GM21717 (cell line): ENCODE results near the gene CAVIN2.

Experiments
- ATAC-seq: cut with Tn5 transposase; IDR thresholded peaks from one replicate; pipeline ENCODE4 v1.9.1; 2021; ENCODE audit warnings: mild to moderate bottlenecking, moderate library complexity; ENCODE audit not compliant: unreplicated experiment

Gene CAVIN2

GRCh38 chr2:191846515-191847476 lies at the start of gene CAVIN2:
Gene CAVIN2, minus strand, starts transcription at chr2:191847088. Its CDS starts 163 bp downstream, at chr2:191846925.
- ATAC-seq: no peak

GRCh38 chr2:191895743-191896142 lies 48.9 kb upstream of the CAVIN2 start:
- ATAC-seq: no peak

- ATAC-seq: no peak
Measured at GRCh38 chr2:191895195-191895594, 48.3 kb upstream of the CAVIN2 start.

- ATAC-seq: peak; percentile 57
Measured at GRCh38 chr2:191894681-191895147, 47.8 kb upstream of the CAVIN2 start.

- ATAC-seq: no peak
Measured at GRCh38 chr2:191892391-191892790, 45.5 kb upstream of the CAVIN2 start.

- no peak for ATAC-seq
Measured at GRCh38 chr2:191891656-191892055, 44.8 kb upstream of the CAVIN2 start.

GRCh38 chr2:191889931-191890330 lies 43.0 kb upstream of the CAVIN2 start:
- no peak for ATAC-seq

GRCh38 chr2:191888400-191889166 lies 41.7 kb upstream of the CAVIN2 start:
- ATAC-seq: no peak

- ATAC-seq: no peak
Measured at GRCh38 chr2:191885650-191886049, 38.8 kb upstream of the CAVIN2 start.

- no peak for ATAC-seq
Measured at GRCh38 chr2:191885098-191885497, 38.2 kb upstream of the CAVIN2 start.

- ATAC-seq: no peak
Measured at GRCh38 chr2:191881982-191882816, 35.3 kb upstream of the CAVIN2 start.

GRCh38 chr2:191878548-191879279 lies 31.8 kb upstream of the CAVIN2 start:
- no peak for ATAC-seq

GRCh38 chr2:191877875-191878274 lies 31.0 kb upstream of the CAVIN2 start:
- ATAC-seq: no peak

- ATAC-seq: no peak
Measured at GRCh38 chr2:191875859-191876258, 29.0 kb upstream of the CAVIN2 start.

GRCh38 chr2:191870744-191871143 lies 23.9 kb upstream of the CAVIN2 start:
- no peak for ATAC-seq

GRCh38 chr2:191869781-191870180 lies 22.9 kb upstream of the CAVIN2 start:
- no peak for ATAC-seq

GRCh38 chr2:191869178-191869577 lies 22.3 kb upstream of the CAVIN2 start:
- peak; percentile 73 for ATAC-seq

- ATAC-seq: no peak
Measured at GRCh38 chr2:191867507-191867847, 20.6 kb upstream of the CAVIN2 start.

GRCh38 chr2:191866675-191867506 lies 20.0 kb upstream of the CAVIN2 start:
- ATAC-seq: no peak
